Suprapubic skin (tissue), 4 donors: ENCODE measurements around the gene SLITRK4. TPM values are rescaled to one million over a fixed set of nuclear protein-coding genes. Genes with fewer than 3 reads are reported as not detected.

Source experiments
- total RNA-seq, 4 donors: library from RNA; depleted of rRNA; stranded (reverse); fragments of >200 nt; gene quantifications; one replicate each; pipeline ENCODE4 v1.1.0, GENCODE V29; 2016

SLITRK4 gene
- total RNA-seq, 4 donors from 2014 or later, result 0.95 to 3.4 (median 1.9) TPM

Other genes with a start within 250 kb of the SLITRK4 start
- gene SPANXN3, start 118.6 kb downstream of the SLITRK4 start, total RNA-seq, result not detected
- not detected for gene SPANXN2, start 84.7 kb upstream of the SLITRK4 start, total RNA-seq
- gene UBE2NL, start 248.0 kb upstream of the SLITRK4 start, total RNA-seq, result not detected